ENCODE results near the gene COX8A.

The COX8A gene

GRCh38 chr11:64004590-64004984 lies 30.2 kb downstream of the COX8A start:
- no peak for DNase-seq

GRCh38 chr11:64005691-64006090 lies 31.3 kb downstream of the COX8A start:
- DNase-seq, result no peak

DNA sequence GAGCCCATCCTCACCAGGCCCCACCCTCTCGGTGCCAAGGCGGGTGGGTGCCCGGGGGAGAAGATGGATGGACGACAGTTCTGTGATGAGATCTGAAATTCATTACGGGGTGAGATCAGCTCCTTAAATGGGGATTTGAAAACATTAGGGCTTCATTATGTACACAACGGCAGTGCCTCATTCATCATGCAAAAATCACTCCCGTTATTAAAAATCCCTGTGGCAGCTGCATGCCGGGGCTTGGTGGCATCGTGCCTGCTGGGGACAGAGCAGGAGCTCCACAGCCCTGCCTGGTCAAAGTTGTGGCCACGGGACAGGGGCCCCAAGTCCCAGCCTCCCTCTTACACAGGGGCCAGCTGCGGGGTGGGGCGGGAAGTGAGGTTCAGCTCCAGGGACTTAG lies 32.0 kb downstream of the COX8A start:
- no peak for DNase-seq

DNA sequence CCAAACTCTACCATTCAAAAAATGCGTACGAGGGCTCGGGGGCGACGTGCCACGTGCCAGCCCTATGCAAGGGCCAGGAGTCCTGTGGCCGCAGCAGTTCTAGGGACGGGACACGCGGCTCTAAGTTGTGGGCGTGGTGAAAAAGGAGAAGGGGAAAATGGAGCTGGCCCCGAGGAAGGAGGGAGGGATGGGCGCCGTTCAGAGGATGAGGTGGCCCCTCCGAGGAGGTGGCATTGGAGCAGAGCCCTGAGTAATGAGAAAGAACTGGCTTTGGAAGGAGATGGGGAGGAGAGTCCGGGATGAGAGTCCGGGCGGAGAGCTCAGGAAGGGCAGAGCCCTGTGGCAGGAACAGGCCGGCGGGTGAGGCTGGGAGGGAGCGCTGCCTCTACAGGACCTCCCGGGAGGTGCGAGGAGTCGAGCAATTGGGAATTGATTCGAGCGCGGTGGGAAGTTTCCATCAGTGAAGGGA lies 32.8 kb downstream of the COX8A start:
- DNase-seq, result peak; percentile 64

GRCh38 chr11:64007629-64008282 lies 33.3 kb downstream of the COX8A start:
- peak; percentile 66 for DNase-seq

GRCh38 chr11:64008283-64008913 lies 34.0 kb downstream of the COX8A start:
- no peak for DNase-seq

GRCh38 chr11:64008914-64009633 lies 34.7 kb downstream of the COX8A start:
- no peak for DNase-seq

- DNase-seq, result no peak
These were observed 35.3 kb downstream of the COX8A start for GRCh38 chr11:64009710-64010109.

- DNase-seq, result no peak
These were observed 36.4 kb downstream of the COX8A start for GRCh38 chr11:64010783-64011182.

GRCh38 chr11:64011371-64011770 lies 37.0 kb downstream of the COX8A start:
- DNase-seq, result no peak

DNA sequence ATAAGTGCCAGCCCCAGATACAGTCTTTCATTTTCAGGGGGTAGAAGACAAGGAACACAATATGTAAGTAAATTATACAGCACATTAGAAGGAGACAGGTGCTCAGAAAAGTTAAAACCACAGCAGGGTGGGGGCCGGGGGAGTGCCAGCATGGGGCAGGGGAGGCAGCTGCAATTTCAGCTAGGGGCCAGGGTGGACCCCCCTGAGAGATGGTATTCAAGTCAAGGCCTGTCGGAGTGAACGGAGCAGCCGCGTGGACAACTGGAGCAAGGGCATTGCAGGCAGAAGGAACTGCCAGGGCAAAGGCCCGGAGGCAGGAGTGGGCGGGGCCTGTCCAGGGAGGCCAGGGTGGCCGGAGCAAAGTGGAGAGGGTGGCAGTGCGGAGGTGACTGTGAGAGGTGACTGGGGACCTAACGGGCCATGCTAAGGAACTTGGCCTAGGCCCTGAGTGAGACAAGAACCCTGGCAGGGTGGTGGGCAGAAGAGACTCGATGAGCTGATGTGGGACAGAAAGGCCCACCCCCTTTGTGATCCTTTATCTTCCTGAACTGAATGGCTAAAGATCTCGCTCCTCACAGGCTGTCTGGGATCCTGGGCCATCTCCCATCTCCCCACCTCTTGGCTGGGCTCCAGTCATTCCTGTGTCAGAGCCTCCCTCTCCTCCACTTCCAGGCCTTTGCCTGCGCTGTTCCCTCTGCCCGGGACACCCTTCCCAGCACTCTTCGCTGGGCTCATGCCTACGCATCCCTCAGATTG lies 38.9 kb downstream of the COX8A start:
- DNase-seq, result no peak

GRCh38 chr11:64014356-64014755 lies 39.9 kb downstream of the COX8A start:
- DNase-seq, result no peak

GRCh38 chr11:64015510-64015909 lies 41.1 kb downstream of the COX8A start:
- no peak for DNase-seq

DNA sequence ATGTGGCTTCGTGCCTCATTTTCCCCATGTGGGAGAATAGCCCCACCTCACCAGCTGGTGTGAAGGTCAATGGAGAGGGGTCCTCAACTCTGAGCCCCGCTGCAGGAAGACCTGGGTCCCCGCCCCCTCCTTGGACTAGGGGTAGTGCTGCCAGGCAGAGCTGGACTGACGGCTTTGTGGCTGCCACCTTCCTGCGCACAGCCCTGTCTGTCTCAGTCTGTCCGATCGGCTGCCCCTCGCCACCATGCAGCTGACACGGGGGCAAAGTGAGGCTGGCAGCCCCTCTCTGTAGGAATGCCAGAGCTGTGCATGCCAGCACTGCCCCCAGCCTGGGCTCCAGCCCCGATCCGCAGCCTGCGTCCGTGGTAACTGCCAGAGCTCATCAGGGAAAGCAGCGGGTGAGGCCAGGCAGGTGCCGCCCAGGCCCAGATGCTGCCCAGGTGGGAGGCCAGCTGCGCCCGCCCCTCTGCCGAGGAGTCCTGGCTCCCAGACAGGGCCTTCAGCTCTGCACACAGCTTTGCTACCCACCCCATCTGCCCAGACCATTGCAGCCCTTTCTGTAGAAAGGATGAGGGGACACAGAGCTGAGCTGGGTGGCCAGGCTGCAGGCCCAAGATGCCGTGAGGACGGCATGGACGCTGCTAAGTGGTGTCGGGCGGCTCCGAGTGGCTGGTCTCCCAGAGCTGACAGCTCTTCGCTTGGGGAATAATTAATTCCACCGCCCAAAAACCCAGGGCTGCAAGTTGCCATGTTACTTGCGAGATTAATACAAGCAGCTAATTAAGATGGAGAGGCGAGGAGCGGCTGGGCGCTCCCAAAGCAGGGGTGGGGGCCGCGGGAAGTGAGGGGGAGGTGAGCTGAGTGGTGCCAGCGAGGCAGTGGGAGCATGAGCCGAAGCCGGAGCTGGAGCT lies 41.8 kb downstream of the COX8A start:
- DNase-seq, result no peak

GRCh38 chr11:64017945-64018224 lies 43.5 kb downstream of the COX8A start:
- no peak for DNase-seq

- DNase-seq, result no peak
These were observed 43.9 kb downstream of the COX8A start for GRCh38 chr11:64018310-64018709.

- no peak for DNase-seq
These were observed 45.0 kb downstream of the COX8A start for GRCh38 chr11:64019106-64020037.

- no peak for DNase-seq
These were observed 46.7 kb downstream of the COX8A start for GRCh38 chr11:64020976-64021756.

- DNase-seq, result no peak
These were observed 47.3 kb downstream of the COX8A start for GRCh38 chr11:64021757-64022093.

GRCh38 chr11:64022125-64022784 lies 47.8 kb downstream of the COX8A start:
- DNase-seq, result no peak
